ENCODE results near the gene ABAT. TPM values are rescaled to one million over a fixed set of nuclear protein-coding genes. Genes with fewer than 3 reads are reported as not detected.

The ABAT gene
- total RNA-seq, 1 donor from 2014 or later = 23.3 TPM

GRCh38 chr16:8763083-8763482 is 88.7 kb downstream of the ABAT start:
- H3K4me3 ChIP-seq (ENCODE audit: insufficient read depth, low read depth, low read length) = no peak overlapping the region
- no peak overlapping the region for H3K27ac ChIP-seq (ENCODE audit: low read depth, low read length)
- no peaks in the 10 kb centered on the region for H4K20me1 ChIP-seq (ENCODE audit: insufficient read depth, low read length)
- H3K4me3 Mint-ChIP-seq (ENCODE audit: unreplicated experiment) = no peak overlapping the region
- no peaks in the 10 kb centered on the region for H3K9me3 Mint-ChIP-seq (ENCODE audit: unreplicated experiment)
- H3K36me3 Mint-ChIP-seq (ENCODE audit: low read depth, unreplicated experiment) = peaks cover 10% of the 10 kb centered on the region
- H3K27me3 ChIP-seq (ENCODE audit: insufficient read depth, low read length) = no peaks in the 10 kb centered on the region
- no peak overlapping the region for H3K4me2 ChIP-seq (ENCODE audit: low read length)
- no peaks in the 10 kb centered on the region for H3K36me3 ChIP-seq (ENCODE audit: insufficient read depth, low read length)
- no peaks in the 10 kb centered on the region for H3K9me3 ChIP-seq (ENCODE audit: insufficient read depth, low read depth, low read length)
- no peak overlapping the region for H3K9ac ChIP-seq (ENCODE audit: low read length)
- DNase-seq (ENCODE audit: low read depth) = no peak
- H2AFZ ChIP-seq (ENCODE audit: low read depth, low read length) = no peak overlapping the region
- no peaks in the 10 kb centered on the region for H3K4me1 ChIP-seq (ENCODE audit: insufficient read depth, low read length)
- no peak overlapping the region for H3K27ac Mint-ChIP-seq (ENCODE audit: unreplicated experiment)
- H3K27me3 Mint-ChIP-seq (ENCODE audit: low read depth, unreplicated experiment) = no peaks in the 10 kb centered on the region
- no peaks in the 10 kb centered on the region for H3K4me1 Mint-ChIP-seq (ENCODE audit: low read depth, unreplicated experiment)
- H3K79me2 ChIP-seq (ENCODE audit: insufficient read depth, low read length) = no peaks in the 10 kb centered on the region
- TF ChIP-seq CTCF (IDR thresholded peaks at IDR 0.05; ENCODE audit: insufficient read depth, low read depth, low read length) (no peak), EZH2 (IDR thresholded peaks at IDR 0.05; ENCODE audit: insufficient read depth, low read length) (no peak)
- no peak for FAIRE-seq

- no peaks in the 10 kb centered on the region for H3K27me3 Mint-ChIP-seq (ENCODE audit: low read depth, unreplicated experiment)
- H3K36me3 Mint-ChIP-seq (ENCODE audit: low read depth, unreplicated experiment) = peaks cover 17% of the 10 kb centered on the region
- FAIRE-seq = no peak
- Histone ChIP-seq H3K4me1 (ENCODE audit: insufficient read depth, low read length) (no peaks in the 10 kb centered on the region), H3K79me2 (ENCODE audit: insufficient read depth, low read length) (no peaks in the 10 kb centered on the region), H3K27ac (ENCODE audit: low read depth, low read length) (no peak overlapping the region), H3K4me3 (ENCODE audit: insufficient read depth, low read depth, low read length) (no peak overlapping the region), H2AFZ (ENCODE audit: low read depth, low read length) (no peak overlapping the region), H3K9me3 (ENCODE audit: insufficient read depth, low read depth, low read length) (no peaks in the 10 kb centered on the region), H3K27me3 (ENCODE audit: insufficient read depth, low read length) (no peaks in the 10 kb centered on the region), H4K20me1 (ENCODE audit: insufficient read depth, low read length) (no peaks in the 10 kb centered on the region), H3K36me3 (ENCODE audit: insufficient read depth, low read length) (no peaks in the 10 kb centered on the region), H3K9ac (ENCODE audit: low read length) (no peak overlapping the region), H3K4me2 (ENCODE audit: low read length) (no peak overlapping the region)
- no peak overlapping the region for H3K4me3 Mint-ChIP-seq (ENCODE audit: unreplicated experiment)
- H3K4me1 Mint-ChIP-seq (ENCODE audit: low read depth, unreplicated experiment) = no peaks in the 10 kb centered on the region
- no peak overlapping the region for H3K27ac Mint-ChIP-seq (ENCODE audit: unreplicated experiment)
- no peak for DNase-seq (ENCODE audit: low read depth)
- TF ChIP-seq EZH2 (IDR thresholded peaks at IDR 0.05; ENCODE audit: insufficient read depth, low read length) = no peak
- TF ChIP-seq CTCF (IDR thresholded peaks at IDR 0.05; ENCODE audit: insufficient read depth, low read depth, low read length) = no peak
- no peaks in the 10 kb centered on the region for H3K9me3 Mint-ChIP-seq (ENCODE audit: unreplicated experiment)
Measured at GRCh38 chr16:8763899-8764298, 89.5 kb downstream of the ABAT start.

GRCh38 chr16:8764525-8765250 is 90.3 kb downstream of the ABAT start:
- FAIRE-seq (no peak), DNase-seq (ENCODE audit: low read depth) (no peak)
- H3K9me3 Mint-ChIP-seq (ENCODE audit: unreplicated experiment) = no peaks in the 10 kb centered on the region
- peaks cover 19% of the 10 kb centered on the region for H3K36me3 Mint-ChIP-seq (ENCODE audit: low read depth, unreplicated experiment)
- H3K4me1 Mint-ChIP-seq (ENCODE audit: low read depth, unreplicated experiment) = no peaks in the 10 kb centered on the region
- H2AFZ ChIP-seq (ENCODE audit: low read depth, low read length) = no peak overlapping the region
- no peaks in the 10 kb centered on the region for H3K36me3 ChIP-seq (ENCODE audit: insufficient read depth, low read length)
- no peaks in the 10 kb centered on the region for H3K4me1 ChIP-seq (ENCODE audit: insufficient read depth, low read length)
- no peak overlapping the region for H3K4me2 ChIP-seq (ENCODE audit: low read length)
- TF ChIP-seq EZH2 (IDR thresholded peaks at IDR 0.05; ENCODE audit: insufficient read depth, low read length) (no peak), CTCF (IDR thresholded peaks at IDR 0.05; ENCODE audit: insufficient read depth, low read depth, low read length) (no peak)
- no peaks in the 10 kb centered on the region for H3K27me3 ChIP-seq (ENCODE audit: insufficient read depth, low read length)
- no peak overlapping the region for H3K27ac Mint-ChIP-seq (ENCODE audit: unreplicated experiment)
- H3K9me3 ChIP-seq (ENCODE audit: insufficient read depth, low read depth, low read length) = no peaks in the 10 kb centered on the region
- H3K27me3 Mint-ChIP-seq (ENCODE audit: low read depth, unreplicated experiment) = no peaks in the 10 kb centered on the region
- no peak overlapping the region for H3K27ac ChIP-seq (ENCODE audit: low read depth, low read length)
- no peak overlapping the region for H3K4me3 Mint-ChIP-seq (ENCODE audit: unreplicated experiment)
- H3K4me3 ChIP-seq (ENCODE audit: insufficient read depth, low read depth, low read length) = no peak overlapping the region
- H3K79me2 ChIP-seq (ENCODE audit: insufficient read depth, low read length) = no peaks in the 10 kb centered on the region
- no peak overlapping the region for H3K9ac ChIP-seq (ENCODE audit: low read length)
- H4K20me1 ChIP-seq (ENCODE audit: insufficient read depth, low read length) = no peaks in the 10 kb centered on the region
